ENCODE measurements around the gene HSPA8.
"Not testable (repeated sequence)": the region's sequence is repeated elsewhere in the genome, so short reads cannot be mapped to it uniquely, and the experiment has no call there.

HSPA8 gene

DNA sequence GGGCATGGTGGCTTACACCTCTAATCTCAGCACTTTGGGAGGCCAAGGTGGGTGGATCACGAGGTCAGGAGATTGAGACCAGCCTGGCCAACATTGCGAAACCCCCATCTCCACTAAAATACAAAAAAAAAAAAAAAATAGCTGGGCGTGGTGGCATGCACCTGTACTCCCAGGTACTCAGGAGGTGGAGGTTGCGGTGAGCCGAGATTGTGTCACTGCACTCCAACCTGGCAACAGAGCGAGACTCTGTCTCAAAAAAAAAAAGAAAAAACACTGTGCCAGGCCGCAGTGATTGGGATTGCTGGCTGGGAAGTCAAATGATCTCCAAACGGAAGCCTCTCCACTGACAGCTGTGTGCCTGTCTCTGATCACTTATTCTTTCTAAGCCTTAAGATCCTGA lies 28.2 kb upstream of the HSPA8 start:
- not testable (repeated sequence) for H3K9me3 ChIP-seq (ENCODE audit: control insufficient read depth in 2 of 2, low read length in 2 of 2); H3K27ac ChIP-seq (ENCODE audit: low read length); H3K27me3 ChIP-seq (ENCODE audit: control insufficient read depth in 1 of 2, insufficient read depth in 2 of 2, low read length in 2 of 2); H3K9ac ChIP-seq (ENCODE audit: low read length in 2 of 2); H3K4me1 ChIP-seq (ENCODE audit: control insufficient read depth, insufficient read depth, low read length); H3K4me3 ChIP-seq (ENCODE audit: low read length in 2 of 2); H3K36me3 ChIP-seq (ENCODE audit: control insufficient read depth in 2 of 2, insufficient read depth in 2 of 2, low read length in 2 of 2)

DNA sequence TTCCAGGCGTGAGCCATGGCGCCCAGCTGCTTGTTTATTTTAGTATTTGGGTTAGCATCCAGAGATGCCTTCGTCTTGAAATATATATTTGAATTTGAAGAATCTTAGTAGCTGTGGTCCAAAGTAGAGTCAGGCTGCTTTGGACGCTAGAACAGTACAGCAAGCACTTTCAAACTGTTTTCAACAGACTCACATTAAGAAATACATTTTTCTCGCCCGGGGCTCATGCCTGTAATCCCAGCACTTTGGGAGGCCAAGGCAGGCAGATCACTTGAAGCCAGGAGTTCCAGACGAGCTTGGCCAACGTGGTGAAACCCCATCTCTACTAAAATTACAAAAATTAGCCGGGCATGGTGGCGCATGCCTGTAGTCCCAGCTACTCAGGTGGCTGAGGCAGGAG lies 27.0 kb upstream of the HSPA8 start:
- H3K27me3 ChIP-seq (ENCODE audit: control insufficient read depth in 1 of 2, insufficient read depth in 2 of 2, low read length in 2 of 2); H3K9me3 ChIP-seq (ENCODE audit: control insufficient read depth in 2 of 2, low read length in 2 of 2); H3K36me3 ChIP-seq (ENCODE audit: control insufficient read depth in 2 of 2, insufficient read depth in 2 of 2, low read length in 2 of 2); H3K4me3 ChIP-seq (ENCODE audit: low read length in 2 of 2); H3K9ac ChIP-seq (ENCODE audit: low read length in 2 of 2); H3K4me1 ChIP-seq (ENCODE audit: control insufficient read depth, insufficient read depth, low read length); H3K27ac ChIP-seq (ENCODE audit: low read length): not testable (repeated sequence)

DNA sequence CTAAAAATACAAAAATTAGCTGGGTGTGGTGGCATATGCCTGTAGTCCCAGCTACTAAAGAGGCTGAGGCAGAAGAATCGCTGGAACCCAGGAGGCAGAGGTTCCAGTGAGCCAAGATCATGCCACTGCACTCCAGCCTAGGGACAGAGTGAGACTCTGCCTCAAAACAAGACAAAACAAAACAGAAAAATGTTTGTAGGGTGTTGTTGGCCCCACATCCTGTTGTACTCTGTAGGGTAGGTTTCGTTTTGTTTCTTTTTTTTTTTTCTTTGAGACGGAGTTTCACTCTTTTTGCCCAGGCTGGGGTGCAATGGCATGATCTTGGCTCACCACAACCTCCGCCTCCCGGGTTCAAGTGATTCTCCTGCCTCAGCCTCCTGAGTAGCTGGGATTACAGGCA lies 25.7 kb upstream of the HSPA8 start:
- H3K9ac ChIP-seq (ENCODE audit: low read length in 2 of 2); H3K4me3 ChIP-seq (ENCODE audit: low read length in 2 of 2); H3K36me3 ChIP-seq (ENCODE audit: control insufficient read depth in 2 of 2, insufficient read depth in 2 of 2, low read length in 2 of 2); H3K27me3 ChIP-seq (ENCODE audit: control insufficient read depth in 1 of 2, insufficient read depth in 2 of 2, low read length in 2 of 2); H3K27ac ChIP-seq (ENCODE audit: low read length); H3K9me3 ChIP-seq (ENCODE audit: control insufficient read depth in 2 of 2, low read length in 2 of 2): not testable (repeated sequence)
- peaks cover 15% of the 10 kb centered on the region for H3K4me1 ChIP-seq (ENCODE audit: control insufficient read depth, insufficient read depth, low read length)

DNA sequence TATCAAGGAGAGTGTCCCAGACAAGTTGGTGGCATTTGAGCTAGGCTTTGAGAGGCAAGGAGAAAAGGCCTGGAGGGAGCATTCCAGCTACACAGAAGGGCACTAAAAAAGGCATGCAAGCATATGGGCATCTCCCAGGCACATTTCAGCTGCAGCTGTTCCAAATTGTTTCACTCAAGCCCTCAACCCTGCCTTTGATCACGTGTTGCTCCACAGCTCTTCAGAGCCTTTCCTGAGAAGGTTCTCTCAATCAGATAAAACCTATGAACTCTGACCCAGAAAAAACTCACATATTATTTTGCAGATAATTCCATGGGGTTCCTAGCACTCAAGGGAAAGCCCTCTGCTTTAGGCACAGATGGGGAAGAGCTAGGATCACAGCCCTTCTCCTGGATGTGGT lies 24.4 kb upstream of the HSPA8 start:
- H3K27ac ChIP-seq (ENCODE audit: low read length): no peak overlapping the region
- no peak overlapping the region for H3K4me3 ChIP-seq (ENCODE audit: low read length in 2 of 2)
- peaks cover 9% of the 10 kb centered on the region for H3K4me1 ChIP-seq (ENCODE audit: control insufficient read depth, insufficient read depth, low read length)
- H3K9me3 ChIP-seq (ENCODE audit: control insufficient read depth in 2 of 2, low read length in 2 of 2): peaks cover 0 to 9% of the 10 kb centered on the region in 2 donors
- no peak overlapping the region for H3K9ac ChIP-seq (ENCODE audit: low read length in 2 of 2)
- H3K27me3 ChIP-seq (ENCODE audit: control insufficient read depth in 1 of 2, insufficient read depth in 2 of 2, low read length in 2 of 2): no peaks in the 10 kb centered on the region
- peaks cover 10 to 18% of the 10 kb centered on the region in 2 donors for H3K36me3 ChIP-seq (ENCODE audit: control insufficient read depth in 2 of 2, insufficient read depth in 2 of 2, low read length in 2 of 2)

- Histone ChIP-seq H3K27ac (ENCODE audit: low read length) (no peak overlapping the region), H3K9ac (ENCODE audit: low read length in 2 of 2) (no peak overlapping the region), H3K36me3 (ENCODE audit: control insufficient read depth in 2 of 2, insufficient read depth in 2 of 2, low read length in 2 of 2) (peaks cover 10 to 18% of the 10 kb centered on the region in 2 donors), H3K4me3 (ENCODE audit: low read length in 2 of 2) (no peak overlapping the region), H3K4me1 (ENCODE audit: control insufficient read depth, insufficient read depth, low read length) (peaks cover 9% of the 10 kb centered on the region), H3K9me3 (ENCODE audit: control insufficient read depth in 2 of 2, low read length in 2 of 2) (peaks cover 0 to 9% of the 10 kb centered on the region in 2 donors), H3K27me3 (ENCODE audit: control insufficient read depth in 1 of 2, insufficient read depth in 2 of 2, low read length in 2 of 2) (no peaks in the 10 kb centered on the region)
Measured at GRCh38 chr11:123085497-123085896, 23.6 kb upstream of the HSPA8 start.

DNA sequence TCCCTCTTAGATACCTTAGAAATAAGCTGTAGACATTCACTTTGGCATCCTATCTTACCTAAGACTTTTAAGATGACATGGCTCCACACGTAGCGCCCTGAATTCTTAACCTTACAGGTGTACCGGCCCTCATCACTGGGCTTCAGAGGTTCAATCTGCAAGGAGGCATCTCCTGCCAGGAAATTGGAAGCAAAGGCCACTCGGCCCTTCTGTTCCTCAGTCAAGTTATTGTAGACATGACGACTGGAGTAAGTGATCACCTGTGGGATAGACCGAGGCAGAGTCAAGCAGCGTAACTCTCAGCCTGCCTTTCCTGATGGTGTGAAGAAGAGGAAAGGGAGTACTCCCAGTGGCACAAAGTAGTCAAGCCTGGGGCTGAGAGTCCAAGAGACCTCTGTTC lies 22.5 kb upstream of the HSPA8 start:
- no peaks in the 10 kb centered on the region for H3K27me3 ChIP-seq (ENCODE audit: control insufficient read depth in 1 of 2, insufficient read depth in 2 of 2, low read length in 2 of 2)
- peaks cover 9% of the 10 kb centered on the region for H3K4me1 ChIP-seq (ENCODE audit: control insufficient read depth, insufficient read depth, low read length)
- H3K36me3 ChIP-seq (ENCODE audit: control insufficient read depth in 2 of 2, insufficient read depth in 2 of 2, low read length in 2 of 2): peaks cover 14 to 23% of the 10 kb centered on the region in 2 donors
- H3K9me3 ChIP-seq (ENCODE audit: control insufficient read depth in 2 of 2, low read length in 2 of 2): peaks cover 0 to 9% of the 10 kb centered on the region in 2 donors
- H3K4me3 ChIP-seq (ENCODE audit: low read length in 2 of 2): no peak overlapping the region
- no peak overlapping the region for H3K9ac ChIP-seq (ENCODE audit: low read length in 2 of 2)
- no peak overlapping the region for H3K27ac ChIP-seq (ENCODE audit: low read length)

- Histone ChIP-seq H3K4me3 (ENCODE audit: low read length in 2 of 2) (no peak overlapping the region), H3K9me3 (ENCODE audit: control insufficient read depth in 2 of 2, low read length in 2 of 2) (peaks cover 0 to 9% of the 10 kb centered on the region in 2 donors), H3K27ac (ENCODE audit: low read length) (peak overlapping the region; percentile 66), H3K36me3 (ENCODE audit: control insufficient read depth in 2 of 2, insufficient read depth in 2 of 2, low read length in 2 of 2) (peaks cover 14 to 23% of the 10 kb centered on the region in 2 donors), H3K4me1 (ENCODE audit: control insufficient read depth, insufficient read depth, low read length) (peaks cover 9% of the 10 kb centered on the region), H3K27me3 (ENCODE audit: control insufficient read depth in 1 of 2, insufficient read depth in 2 of 2, low read length in 2 of 2) (no peaks in the 10 kb centered on the region), H3K9ac (ENCODE audit: low read length in 2 of 2) (no peak overlapping the region)
Measured at GRCh38 chr11:123083623-123084029, 21.7 kb upstream of the HSPA8 start.

- H3K4me1 ChIP-seq (ENCODE audit: control insufficient read depth, insufficient read depth, low read length): peaks cover 9% of the 10 kb centered on the region
- H3K4me3 ChIP-seq (ENCODE audit: low read length in 2 of 2): no peak overlapping the region
- H3K27me3 ChIP-seq (ENCODE audit: control insufficient read depth in 1 of 2, insufficient read depth in 2 of 2, low read length in 2 of 2): no peaks in the 10 kb centered on the region
- H3K27ac ChIP-seq (ENCODE audit: low read length): peak overlapping the region; percentile 66
- no peak overlapping the region for H3K9ac ChIP-seq (ENCODE audit: low read length in 2 of 2)
- H3K9me3 ChIP-seq (ENCODE audit: control insufficient read depth in 2 of 2, low read length in 2 of 2): peaks cover 0 to 9% of the 10 kb centered on the region in 2 donors
- peaks cover 14 to 23% of the 10 kb centered on the region in 2 donors for H3K36me3 ChIP-seq (ENCODE audit: control insufficient read depth in 2 of 2, insufficient read depth in 2 of 2, low read length in 2 of 2)
Measured at GRCh38 chr11:123082977-123083376, 21.0 kb upstream of the HSPA8 start.

DNA sequence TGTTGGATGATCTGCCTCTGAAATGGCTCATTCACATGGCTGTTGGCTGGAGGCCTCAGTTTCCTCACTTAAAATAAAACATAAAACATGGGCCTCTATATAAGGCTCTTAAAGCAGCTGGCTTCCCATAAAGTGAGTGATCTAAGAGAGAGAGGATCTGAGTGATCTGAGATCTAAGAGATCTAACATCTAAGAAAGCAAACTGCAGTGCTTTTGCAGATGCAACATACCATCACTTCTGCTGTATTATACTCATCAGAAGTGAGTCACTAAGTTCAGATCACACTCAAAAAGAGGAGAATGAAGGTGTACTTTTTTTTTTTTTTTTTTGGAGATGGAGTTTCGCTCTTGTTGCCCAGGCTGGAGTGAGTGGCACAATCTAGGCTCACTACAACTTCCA lies 18.1 kb upstream of the HSPA8 start:
- Histone ChIP-seq H3K4me1 (ENCODE audit: control insufficient read depth, insufficient read depth, low read length) (peaks cover 9% of the 10 kb centered on the region), H3K36me3 (ENCODE audit: control insufficient read depth in 2 of 2, insufficient read depth in 2 of 2, low read length in 2 of 2) (peaks cover 23 to 30% of the 10 kb centered on the region in 2 donors), H3K4me3 (ENCODE audit: low read length in 2 of 2) (no peak overlapping the region), H3K9me3 (ENCODE audit: control insufficient read depth in 2 of 2, low read length in 2 of 2) (peaks cover 0 to 9% of the 10 kb centered on the region in 2 donors), H3K9ac (ENCODE audit: low read length in 2 of 2) (no peak overlapping the region), H3K27me3 (ENCODE audit: control insufficient read depth in 1 of 2, insufficient read depth in 2 of 2, low read length in 2 of 2) (no peaks in the 10 kb centered on the region), H3K27ac (ENCODE audit: low read length) (no peak overlapping the region)

DNA sequence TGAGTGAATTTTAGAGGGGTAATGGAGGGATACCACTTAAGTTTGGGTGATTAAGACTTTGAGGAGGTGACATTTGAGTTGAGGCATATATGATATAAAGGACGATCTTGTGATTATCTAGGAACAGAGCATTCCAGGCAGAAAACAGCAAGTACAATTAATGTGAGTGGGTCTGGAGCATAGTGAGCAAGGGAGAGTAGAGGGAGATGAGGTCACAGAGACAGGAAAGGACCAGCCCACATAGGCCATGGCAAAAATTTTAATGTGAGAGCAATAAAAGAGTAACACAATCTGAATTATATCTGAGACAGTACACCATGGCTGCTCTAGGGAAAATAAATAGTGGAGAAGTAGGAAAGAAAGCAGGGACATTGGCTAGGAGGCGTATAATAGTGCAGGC lies 14.5 kb upstream of the HSPA8 start:
- no peaks in the 10 kb centered on the region for H3K4me1 ChIP-seq (ENCODE audit: control insufficient read depth, insufficient read depth, low read length)
- no peak overlapping the region for H3K27ac ChIP-seq (ENCODE audit: low read length)
- no peak overlapping the region for H3K4me3 ChIP-seq (ENCODE audit: low read length in 2 of 2)

DNA sequence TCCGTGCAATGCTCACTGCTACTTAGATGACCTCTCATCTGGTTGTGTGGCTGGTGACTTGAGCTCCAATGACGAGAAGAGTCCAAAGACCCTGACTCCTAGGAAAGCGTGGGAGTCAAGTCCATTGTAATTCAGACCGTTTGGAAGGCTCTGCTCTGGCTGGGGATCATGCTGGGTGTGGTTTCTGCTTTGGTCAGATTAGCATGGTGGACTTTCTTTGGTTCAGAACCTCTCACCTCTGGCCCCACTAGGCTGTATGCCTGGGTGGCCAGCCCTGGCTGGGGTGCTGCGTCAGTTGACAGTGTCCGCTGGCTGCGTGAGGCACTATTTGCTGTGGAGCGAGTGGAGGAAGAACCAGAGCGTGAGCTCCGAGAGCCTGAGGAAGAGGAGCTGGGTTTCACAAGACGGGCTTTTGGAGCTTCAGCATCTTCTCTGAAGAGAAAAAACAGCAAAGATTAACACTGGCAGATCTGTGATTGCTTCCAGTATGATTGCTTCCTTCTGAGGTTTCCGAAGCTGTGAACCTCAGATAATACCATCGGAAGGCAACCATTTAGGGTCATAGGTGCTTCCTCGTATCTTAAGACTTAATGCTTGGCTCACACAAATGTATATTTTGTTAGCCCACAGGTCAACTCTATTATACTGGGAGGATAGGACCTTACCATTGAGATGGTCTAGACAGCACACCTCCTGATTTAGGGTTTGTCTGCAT lies 11.6 kb upstream of the HSPA8 start:
- Histone ChIP-seq H3K9me3 (ENCODE audit: control insufficient read depth in 2 of 2, low read length in 2 of 2) (no peaks in the 10 kb centered on the region), H3K4me3 (ENCODE audit: low read length in 2 of 2) (no peak overlapping the region), H3K9ac (ENCODE audit: low read length in 2 of 2) (no peak overlapping the region), H3K27me3 (ENCODE audit: control insufficient read depth in 1 of 2, insufficient read depth in 2 of 2, low read length in 2 of 2) (no peaks in the 10 kb centered on the region), H3K4me1 (ENCODE audit: control insufficient read depth, insufficient read depth, low read length) (no peaks in the 10 kb centered on the region), H3K27ac (ENCODE audit: low read length) (no peak overlapping the region), H3K36me3 (ENCODE audit: control insufficient read depth in 2 of 2, insufficient read depth in 2 of 2, low read length in 2 of 2) (peaks cover 23 to 30% of the 10 kb centered on the region in 2 donors)

More for the DNA sequence above, 14.5 kb upstream of the HSPA8 start:
- Histone ChIP-seq H3K9me3 (ENCODE audit: control insufficient read depth in 2 of 2, low read length in 2 of 2) (no peaks in the 10 kb centered on the region), H3K27me3 (ENCODE audit: control insufficient read depth in 1 of 2, insufficient read depth in 2 of 2, low read length in 2 of 2) (no peaks in the 10 kb centered on the region), H3K36me3 (ENCODE audit: control insufficient read depth in 2 of 2, insufficient read depth in 2 of 2, low read length in 2 of 2) (peaks cover 26 to 37% of the 10 kb centered on the region in 2 donors), H3K9ac (ENCODE audit: low read length in 2 of 2) (no peak overlapping the region)

All from stomach smooth muscle (tissue), 2 donors.